Ovary (tissue), 9 donors: ENCODE measurements around the gene WDR18. TPM values are rescaled to one million over a fixed set of nuclear protein-coding genes. Genes with fewer than 3 reads are reported as not detected.

Experiments
- DNase-seq, 5 donors: peaks; one replicate each; pipeline ENCODE4 v3.0.0-alpha.2; 2019 to 2020
- H3K27ac ChIP-seq, 2 donors: fragments of 200-600 bp; one replicate each; pipeline versions ENCODE4 v1.5.1 to v1.8.0; 2019 to 2022
- H3K27me3 ChIP-seq: fragments of 200-600 bp; one replicate; pipeline ENCODE4 v1.8.0; 2022
- H3K36me3 ChIP-seq: fragments of 200-600 bp; sonication (generic); one replicate; pipeline ENCODE4 v1.5.1; 2019
- H3K4me1 ChIP-seq: one replicate; pipeline ENCODE4 v1.8.1; 2013; ENCODE audit warnings: mild to moderate bottlenecking, moderate library complexity; ENCODE audit not compliant: insufficient read depth
- H3K4me3 ChIP-seq: fragments of 200-600 bp; sonication (generic); one replicate; pipeline ENCODE4 v1.5.1; 2017
- H3K9me3 ChIP-seq, 2 donors: fragments of 200-600 bp in 1 of 2; sonication (generic) in 1 of 2; one replicate each; pipeline versions ENCODE4 v1.5.1 to v1.8.1; 2013 to 2019; ENCODE audit warnings: mild to moderate bottlenecking in 1 of 2, moderate library complexity in 1 of 2
- CTCF ChIP-seq, 3 donors: fragments of 450-650 bp in 2 of 3; fragments of 200-600 bp in 1 of 3; IDR thresholded peaks; one replicate each; pipeline versions ENCODE4 v1.5.1 to v1.8.0; 2016 to 2022; ENCODE audit warnings: antibody characterized with exemption in 3 of 3, mild to moderate bottlenecking in 1 of 3
- EP300 ChIP-seq: sonication (generic); formaldehyde crosslinking; IDR thresholded peaks from one replicate; pipeline ENCODE4 v1.6.1; 2017; ENCODE audit warnings: antibody characterized with exemption
- POLR2A ChIP-seq: fragments of 450-650 bp; IDR thresholded peaks from one replicate; pipeline ENCODE4 v1.6.1; 2017; ENCODE audit warnings: antibody characterized with exemption, mild to moderate bottlenecking, moderate library complexity
- WGBS, 3 donors: extraction: QIAGEN DNeasy Blood & Tissue Kit in 1 of 3; methylation state at CpG; one replicate each; pipeline versions ENCODE4 v1.1.5 to v1.1.7; 2013 to 2017; 5-methylcytosine and 5-hydroxymethylcytosine counted together
- intact Hi-C, 4 donors: fragments of 100-400 bp; cut with DNase I; formaldehyde crosslinking; loops; one replicate each; pipeline versions ENCODE4 v1.11.0 to v1.15.1; 2022 to 2023
- polyA plus RNA-seq, 2 donors: library from polyadenylated mRNA; stranded (reverse); fragments of 200-250 nt in 1 of 2; fragments of 350-450 nt in 1 of 2; fragmentation: Illumina TruSeq in 1 of 2; extraction: RNeasy Lipid Tissue Mini Kit (QIAGEN cat#74804) in 1 of 2; gene quantifications; one replicate each; pipeline ENCODE4 v1.2.3, GENCODE V29; 2013 to 2014
- total RNA-seq, 7 donors: library from RNA; depleted of rRNA in 2 of 7; stranded (reverse); fragments of >200 nt in 2 of 7; fragmentation: NEBNext Ultra II Directional in 3 of 7; extraction: Animal tissue kit (Norgen Biotek cat#: 25700) in 3 of 7; gene quantifications; one replicate each; pipeline versions ENCODE4 v1.1.0 to v1.2.4, GENCODE V29; 2016 to 2023
- donor health status: DM: no; HTN: no; CAD: no; lungs with moderate emphysema.
- donor health status: DM: no; HTN: no; CAD: no.
- donor health status: Bipolar disorder and iron deficiency.
- donor health status: DM: yes; HTN: yes; CAD: no.
- donor health status: DM: no; HTN: no; CAD: no.
- donor health status: DM: yes; HTN: yes; CAD: no.

Gene WDR18
- total and polyA plus RNA-seq, 9 donors: 3.5 to 45.6 (median 24.5) TPM

- peak in 1 of 5 donors; percentile 60 for DNase-seq
- no peaks in the 10 kb centered on the region for H3K36me3 ChIP-seq
- 1 to 4% (median 2%) methylated on average over 15 to 16 of the region's 16 CpGs for WGBS, 3 donors
- H3K27me3 ChIP-seq: no peaks in the 10 kb centered on the region
- intact Hi-C loops: loop anchor here in 2 of 4 donors (5.0 to 10.0 kb wide), 2 partner anchors 70 to 217 kb away; partner anchors contain the start of genes ATP5F1D (in 1 of the 2), MIDN (in 1 of the 2) and POLR2E (in 1 of the 2)
- no peaks in the 10 kb centered on the region for H3K9me3 ChIP-seq
- no peak for TF ChIP-seq EP300
- TF ChIP-seq POLR2A: no peak
- TF ChIP-seq CTCF (IDR thresholded peaks at IDR 0.05): no peak
- H3K27ac ChIP-seq: peak overlapping the region; percentile 87 to 95
- H3K4me3 ChIP-seq: peak overlapping the region; percentile 83
- H3K4me1 ChIP-seq: peaks cover 8% of the 10 kb centered on the region
These were observed 43.5 kb downstream of the WDR18 start for GRCh38 chr19:1027650-1028061.

- H3K27ac ChIP-seq: peak overlapping the region; percentile 87 to 95
- intact Hi-C loops: loop anchor here in 2 of 4 donors (5.0 to 10.0 kb wide), 2 partner anchors 69 to 217 kb away; partner anchors contain the start of genes ATP5F1D (in 1 of the 2), MIDN (in 1 of the 2) and POLR2E (in 1 of the 2)
- no peaks in the 10 kb centered on the region for H3K9me3 ChIP-seq
- H3K4me1 ChIP-seq: peaks cover 8% of the 10 kb centered on the region
- 1 to 3% (median 1%) methylated on average over 37 to 58 of the region's 58 CpGs for WGBS, 3 donors
- H3K36me3 ChIP-seq: no peaks in the 10 kb centered on the region
- no peaks in the 10 kb centered on the region for H3K27me3 ChIP-seq
- peak; percentile 83 to 92 (median 87) for DNase-seq
- TF ChIP-seq EP300: no peak
- no peak for TF ChIP-seq CTCF (IDR thresholded peaks at IDR 0.05)
- TF ChIP-seq POLR2A: no peak
- peak overlapping the region; percentile 83 for H3K4me3 ChIP-seq
These were observed 44.1 kb downstream of the WDR18 start for GRCh38 chr19:1028062-1028926.

GRCh38 chr19:1032264-1032867, 48.2 kb downstream of the WDR18 start:
- TF ChIP-seq CTCF (IDR thresholded peaks at IDR 0.05): no peak
- TF ChIP-seq EP300: no peak
- no peak for TF ChIP-seq POLR2A
- Histone ChIP-seq H3K27me3 (no peaks in the 10 kb centered on the region), H3K9me3 (no peaks in the 10 kb centered on the region), H3K27ac (no peak overlapping the region), H3K4me1 (peaks cover 4% of the 10 kb centered on the region), H3K36me3 (no peaks in the 10 kb centered on the region), H3K4me3 (no peak overlapping the region)
- intact Hi-C loops: no loop called here
- DNase-seq: no peak
- WGBS, 3 donors: 84 to 85% (median 84%) methylated on average over 20 of the region's 20 CpGs

- H3K36me3 ChIP-seq: no peaks in the 10 kb centered on the region
- H3K27ac ChIP-seq: no peak overlapping the region
- 84 to 90% (median 86%) methylated on average over 29 of the region's 29 CpGs for WGBS, 3 donors
- no peaks in the 10 kb centered on the region for H3K9me3 ChIP-seq
- intact Hi-C loops: no loop called here
- no peak for DNase-seq
- H3K4me1 ChIP-seq: peaks cover 9% of the 10 kb centered on the region
- TF ChIP-seq EP300: no peak
- TF ChIP-seq POLR2A: no peak
- no peak for TF ChIP-seq CTCF (IDR thresholded peaks at IDR 0.05)
- no peak overlapping the region for H3K4me3 ChIP-seq
- H3K27me3 ChIP-seq: no peaks in the 10 kb centered on the region
These were observed 52.0 kb downstream of the WDR18 start for GRCh38 chr19:1035998-1036621.
